SK-N-SH (cell line): ENCODE data around the gene KCNJ10. TPM values are rescaled to one million over a fixed set of nuclear protein-coding genes. Genes with fewer than 3 reads are reported as not detected.

Experiments used
- CTCF ChIA-PET: fragments of 300-600, 350-600 bp; formaldehyde crosslinking; extraction: SDS; loops from one replicate; lab custom pipeline; 2021; lab: Yijun Ruan, JAX
- POLR2A ChIA-PET: fragments of 350-600 bp; sonication (Branson Sonifier 250); formaldehyde crosslinking; extraction: SDS; loops from one replicate; lab custom pipeline; 2020; ENCODE audit warnings: antibody characterized with exemption, inconsistent platforms; lab: Yijun Ruan, JAX
- DNase-seq: peaks from one replicate; pipeline ENCODE4 v3.0.0; 2012
- H2AFZ ChIP-seq: fragments of 200-600 bp; sonication (generic); 2 replicates; pipeline ENCODE4 v1.8.1; 2016; ENCODE audit warnings: antibody characterized with exemption, mild to moderate bottlenecking, low read depth
- H3F3A ChIP-seq: fragments of 200-600 bp; sonication (generic); replicated peaks from 2 replicates; pipeline ENCODE3; 2016; ENCODE audit warnings: antibody characterized with exemption, mild to moderate bottlenecking; ENCODE audit not compliant: insufficient read depth
- H3K27ac ChIP-seq, 2 experiments: fragments of 200-500 bp in 1 of 2; fragments of 200-600 bp in 1 of 2; sonication (Bioruptor generic) in 1 of 2; sonication (generic), shearing (Covaris generic) in 1 of 2; 2 replicates each; pipeline versions ENCODE4 v1.5.1 to v1.6.1; 2014 to 2016; ENCODE audit warnings: low read depth in 2 of 2, inconsistent platforms in 1 of 2, low read length in 1 of 2, mild to moderate bottlenecking in 1 of 2, mixed read lengths in 1 of 2
- H3K27me3 ChIP-seq: fragments of 200-600 bp; sonication (generic), shearing (Covaris generic); 2 replicates; pipeline ENCODE4 v1.6.1; 2016; ENCODE audit warnings: mixed run types; ENCODE audit not compliant: insufficient read depth
- H3K36me3 ChIP-seq, 2 experiments: fragments of 200-500 bp in 1 of 2; fragments of 200-600 bp in 1 of 2; sonication (Bioruptor generic) in 1 of 2; sonication (generic) in 1 of 2; replicated peaks in 1 of 2; 2 replicates each; pipeline versions ENCODE3 to v1.5.1; 2014 to 2016; ENCODE audit warnings: low read length in 1 of 2, mild to moderate bottlenecking in 1 of 2; ENCODE audit not compliant: insufficient read depth in 2 of 2, control insufficient read depth in 1 of 2
- H3K4me1 ChIP-seq, 2 experiments: fragments of 200-500 bp in 1 of 2; fragments of 200-600 bp in 1 of 2; sonication (Bioruptor generic) in 1 of 2; sonication (generic), shearing (Covaris generic) in 1 of 2; 2 replicates each; pipeline versions ENCODE4 v1.5.1 to v1.6.1; 2014 to 2016; ENCODE audit warnings: low read depth in 1 of 2, low read length in 1 of 2, mixed run types in 1 of 2; ENCODE audit not compliant: insufficient read depth in 2 of 2, control insufficient read depth in 1 of 2
- H3K4me2 ChIP-seq: fragments of 200-600 bp; sonication (generic), shearing (Covaris generic); 2 replicates; pipeline ENCODE4 v1.6.1; 2017; ENCODE audit warnings: mixed run types
- H3K4me3 ChIP-seq, 2 experiments: fragments of 200-500 bp in 1 of 2; fragments of 200-600 bp in 1 of 2; sonication (Bioruptor generic) in 1 of 2; sonication (generic), shearing (Covaris generic) in 1 of 2; 2 replicates each; pipeline versions ENCODE4 v1.5.1 to v1.8.1; 2014 to 2016; ENCODE audit warnings: low read depth in 2 of 2, inconsistent platforms in 1 of 2, low read length in 1 of 2, mild to moderate bottlenecking in 1 of 2, mixed read lengths in 1 of 2, moderate library complexity in 1 of 2
- H3K79me2 ChIP-seq: fragments of 200-600 bp; sonication (generic); 2 replicates; pipeline ENCODE4 v1.8.1; 2017; ENCODE audit warnings: mild to moderate bottlenecking; ENCODE audit not compliant: insufficient read depth
- H3K9ac ChIP-seq: fragments of 200-600 bp; sonication (generic); 2 replicates; pipeline ENCODE4 v1.6.1; 2017; ENCODE audit warnings: mixed run types
- H3K9me2 ChIP-seq: fragments of 200-600 bp; sonication (generic); 2 replicates; pipeline ENCODE4 v1.6.1; 2017; ENCODE audit warnings: mixed run types
- H3K9me3 ChIP-seq: fragments of 200-600 bp; sonication (generic); 2 replicates; pipeline ENCODE4 v1.6.1; 2017; ENCODE audit warnings: mixed run types, mild to moderate bottlenecking, moderate library complexity
- H4K20me1 ChIP-seq: fragments of 200-600 bp; sonication (generic); 2 replicates; pipeline ENCODE4 v1.6.1; 2017; ENCODE audit warnings: mild to moderate bottlenecking, mixed run types; ENCODE audit not compliant: insufficient read depth
- CHD2 ChIP-seq: fragments of 150-350 bp; IDR thresholded peaks from 2 replicates; pipeline ENCODE4 v1.6.1; 2018; ENCODE audit warnings: low read length; ENCODE audit not compliant: partially characterized antibody
- ELF1 ChIP-seq: IDR thresholded peaks from 2 replicates; pipeline ENCODE4 v1.4.0; 2012
- FOXM1 ChIP-seq: IDR thresholded peaks from 2 replicates; pipeline ENCODE4 v1.4.0; 2012; ENCODE audit warnings: low read depth, mild to moderate bottlenecking
- GABPA ChIP-seq: IDR thresholded peaks from 2 replicates; pipeline ENCODE4 v1.4.0; 2012; ENCODE audit warnings: low read depth, mild to moderate bottlenecking
- JUND ChIP-seq: IDR thresholded peaks from 2 replicates; pipeline ENCODE4 v1.4.0; 2012
- MAX ChIP-seq: IDR thresholded peaks from 2 replicates; pipeline ENCODE4 v1.4.0; 2012; ENCODE audit warnings: low read depth
- MEF2A ChIP-seq: IDR thresholded peaks from 2 replicates; pipeline ENCODE4 v1.4.0; 2012; ENCODE audit warnings: low read depth, borderline replicate concordance
- MXI1 ChIP-seq: IDR thresholded peaks from 2 replicates; pipeline ENCODE4 v1.6.1; 2012; ENCODE audit warnings: mild to moderate bottlenecking, low read depth, low read length, improper control_type of control experiment
- NRF1 ChIP-seq: IDR thresholded peaks from 2 replicates; pipeline ENCODE4 v1.6.1; 2012; ENCODE audit warnings: low read depth, mild to moderate bottlenecking, low read length
- POLR2AphosphoS5 ChIP-seq: IDR thresholded peaks from 2 replicates; pipeline ENCODE4 v1.6.1; 2012; ENCODE audit warnings: low read depth, low read length
- RAD21 ChIP-seq: IDR thresholded peaks from 2 replicates; pipeline ENCODE4 v1.6.1; 2012; ENCODE audit warnings: mild to moderate bottlenecking, low read length
- RCOR1 ChIP-seq: fragments of 150-350 bp; IDR thresholded peaks from 2 replicates; pipeline ENCODE4 v1.6.1; 2017; ENCODE audit warnings: antibody characterized with exemption, low read length
- RFX5 ChIP-seq: IDR thresholded peaks from 2 replicates; pipeline ENCODE4 v1.6.1; 2012; ENCODE audit warnings: mild to moderate bottlenecking, improper control_type of control experiment, low read length
- RXRA ChIP-seq: IDR thresholded peaks from 2 replicates; pipeline ENCODE4 v1.4.0; 2012; ENCODE audit warnings: low read depth, mild to moderate bottlenecking, borderline replicate concordance
- SIN3A ChIP-seq: IDR thresholded peaks from 2 replicates; pipeline ENCODE4 v1.6.1; 2012; ENCODE audit warnings: low read depth, mild to moderate bottlenecking, low read length, moderate library complexity, borderline replicate concordance
- TCF12 ChIP-seq: IDR thresholded peaks from 2 replicates; pipeline ENCODE4 v1.4.0; 2012
- TEAD4 ChIP-seq: IDR thresholded peaks from 2 replicates; pipeline ENCODE4 v1.4.0; 2012; ENCODE audit warnings: mild to moderate bottlenecking, borderline replicate concordance; ENCODE audit not compliant: insufficient read depth
- ZBTB33 ChIP-seq: IDR thresholded peaks from 2 replicates; pipeline ENCODE4 v1.4.0; 2012; ENCODE audit warnings: low read depth, borderline replicate concordance
- WGBS: methylation state at CpG from one replicate; pipeline ENCODE4 v1.1.6; 2017; ENCODE audit warnings: low lambda C conversion rate; 5-methylcytosine and 5-hydroxymethylcytosine counted together
- polyA plus RNA-seq, 3 experiments: library from polyadenylated mRNA; depleted of rRNA; stranded (reverse); fragments of >200 nt; gene quantifications; 2 replicates each; pipeline ENCODE4 v1.2.3, GENCODE V29; 2012
- TF ChIP-seq, protein P1 (sequence below): IDR thresholded peaks from 2 replicates; pipeline ENCODE4 v1.6.1; 2012; ENCODE audit warnings: mild to moderate bottlenecking, low read depth, low read length, moderate library complexity
- TF ChIP-seq, protein P2 (sequence below): fragments of 150-350 bp; IDR thresholded peaks from 2 replicates; pipeline ENCODE4 v1.6.1; 2017; ENCODE audit warnings: antibody characterized with exemption, low read length, low read depth, borderline replicate concordance
- TF ChIP-seq, protein P3 (sequence below): IDR thresholded peaks from 2 replicates; pipeline ENCODE4 v1.4.0; 2012; ENCODE audit warnings: low read depth, borderline replicate concordance

Gene KCNJ10
- polyA plus RNA-seq, 1 of the 3 experiments (the other 2 are of a cell fraction) = not detected

- Histone ChIP-seq H3K36me3 (no peaks in the 10 kb centered on the region), H3K79me2 (no peaks in the 10 kb centered on the region), H3K4me1 (peaks cover 0 to 15% of the 10 kb centered on the region in 2 experiments; a peak in 1 of 4 replicates), H3K9me2 (no peaks in the 10 kb centered on the region), H3K9me3 (no peaks in the 10 kb centered on the region), H3K9ac (no peak overlapping the region), H2AFZ (no peak overlapping the region), H4K20me1 (no peaks in the 10 kb centered on the region), H3F3A (peaks cover 3% of the 10 kb centered on the region), H3K27ac (no peak overlapping the region), H3K4me3 (no peak overlapping the region), H3K4me2 (no peak overlapping the region), H3K27me3 (0 out of 2 replicates have a peak, but pooled peaks cover 3% of the 10 kb centered on the region)
- ChIA-PET CTCF (interaction anchor here (0.7 to 6.8 kb wide), 12 partner anchors 17 to 188 kb away, joined by 3 to 102 read pairs (median 10); partner anchors contain the start of genes KCNJ9 and PEX19), POLR2A (interaction anchor here (0.7 kb wide), 1 partner anchor 138 kb away, joined by 3 read pairs; no protein-coding TSS in a partner anchor)
- 79% methylated on average over 5 of the region's 5 CpGs for WGBS
- DNase-seq = no peak
- TF ChIP-seq RCOR1 = no peak
- no peak for TF ChIP-seq SIN3A
- TF ChIP-seq RAD21 = no peak
- TF ChIP-seq POLR2AphosphoS5 = no peak
- no peak for TF ChIP-seq CHD2
- TF ChIP-seq JUND = no peak
- TF ChIP-seq RFX5 = no peak
Observed at GRCh38 chr1:160105155-160105554, 35.2 kb upstream of the KCNJ10 start.

- Histone ChIP-seq H3K27ac (no peak overlapping the region), H3K27me3 (0 out of 2 replicates have a peak, but pooled peaks cover 3% of the 10 kb centered on the region), H3K36me3 (no peaks in the 10 kb centered on the region), H3K79me2 (no peaks in the 10 kb centered on the region), H3K9me2 (no peaks in the 10 kb centered on the region), H3K9me3 (no peaks in the 10 kb centered on the region), H3K4me1 (peaks cover 0 to 14% of the 10 kb centered on the region in 2 experiments; a peak in 1 of 4 replicates), H4K20me1 (no peaks in the 10 kb centered on the region), H3F3A (peaks cover 6% of the 10 kb centered on the region), H3K4me2 (no peak overlapping the region), H3K4me3 (no peak overlapping the region), H3K9ac (no peak overlapping the region), H2AFZ (no peak overlapping the region)
- WGBS = 86% methylated on average over 3 of the region's 3 CpGs
- ChIA-PET CTCF (interaction anchor here (0.8 to 6.8 kb wide), 11 partner anchors 18 to 189 kb away, joined by 3 to 102 read pairs (median 10); partner anchors contain the start of genes KCNJ9 and PEX19), POLR2A (no interaction called here)
- no peak for DNase-seq
- TF ChIP-seq RAD21 = no peak
- no peak for TF ChIP-seq MEF2A
- TF ChIP-seq GABPA = no peak
- TF ChIP-seq NRF1 = no peak
- no peak for TF ChIP-seq ZBTB33
- TF ChIP-seq FOXM1 = no peak
- no peak for TF ChIP-seq TEAD4
- TF ChIP-seq MAX = no peak
- TF ChIP-seq RXRA = no peak
- TF ChIP-seq TCF12 = no peak
- TF ChIP-seq, protein P1, sequence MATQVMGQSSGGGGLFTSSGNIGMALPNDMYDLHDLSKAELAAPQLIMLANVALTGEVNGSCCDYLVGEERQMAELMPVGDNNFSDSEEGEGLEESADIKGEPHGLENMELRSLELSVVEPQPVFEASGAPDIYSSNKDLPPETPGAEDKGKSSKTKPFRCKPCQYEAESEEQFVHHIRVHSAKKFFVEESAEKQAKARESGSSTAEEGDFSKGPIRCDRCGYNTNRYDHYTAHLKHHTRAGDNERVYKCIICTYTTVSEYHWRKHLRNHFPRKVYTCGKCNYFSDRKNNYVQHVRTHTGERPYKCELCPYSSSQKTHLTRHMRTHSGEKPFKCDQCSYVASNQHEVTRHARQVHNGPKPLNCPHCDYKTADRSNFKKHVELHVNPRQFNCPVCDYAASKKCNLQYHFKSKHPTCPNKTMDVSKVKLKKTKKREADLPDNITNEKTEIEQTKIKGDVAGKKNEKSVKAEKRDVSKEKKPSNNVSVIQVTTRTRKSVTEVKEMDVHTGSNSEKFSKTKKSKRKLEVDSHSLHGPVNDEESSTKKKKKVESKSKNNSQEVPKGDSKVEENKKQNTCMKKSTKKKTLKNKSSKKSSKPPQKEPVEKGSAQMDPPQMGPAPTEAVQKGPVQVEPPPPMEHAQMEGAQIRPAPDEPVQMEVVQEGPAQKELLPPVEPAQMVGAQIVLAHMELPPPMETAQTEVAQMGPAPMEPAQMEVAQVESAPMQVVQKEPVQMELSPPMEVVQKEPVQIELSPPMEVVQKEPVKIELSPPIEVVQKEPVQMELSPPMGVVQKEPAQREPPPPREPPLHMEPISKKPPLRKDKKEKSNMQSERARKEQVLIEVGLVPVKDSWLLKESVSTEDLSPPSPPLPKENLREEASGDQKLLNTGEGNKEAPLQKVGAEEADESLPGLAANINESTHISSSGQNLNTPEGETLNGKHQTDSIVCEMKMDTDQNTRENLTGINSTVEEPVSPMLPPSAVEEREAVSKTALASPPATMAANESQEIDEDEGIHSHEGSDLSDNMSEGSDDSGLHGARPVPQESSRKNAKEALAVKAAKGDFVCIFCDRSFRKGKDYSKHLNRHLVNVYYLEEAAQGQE = no peak
- TF ChIP-seq, protein P2, sequence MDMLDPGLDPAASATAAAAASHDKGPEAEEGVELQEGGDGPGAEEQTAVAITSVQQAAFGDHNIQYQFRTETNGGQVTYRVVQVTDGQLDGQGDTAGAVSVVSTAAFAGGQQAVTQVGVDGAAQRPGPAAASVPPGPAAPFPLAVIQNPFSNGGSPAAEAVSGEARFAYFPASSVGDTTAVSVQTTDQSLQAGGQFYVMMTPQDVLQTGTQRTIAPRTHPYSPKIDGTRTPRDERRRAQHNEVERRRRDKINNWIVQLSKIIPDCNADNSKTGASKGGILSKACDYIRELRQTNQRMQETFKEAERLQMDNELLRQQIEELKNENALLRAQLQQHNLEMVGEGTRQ = no peak
- TF ChIP-seq MXI1 = no peak
- TF ChIP-seq, protein P3, sequence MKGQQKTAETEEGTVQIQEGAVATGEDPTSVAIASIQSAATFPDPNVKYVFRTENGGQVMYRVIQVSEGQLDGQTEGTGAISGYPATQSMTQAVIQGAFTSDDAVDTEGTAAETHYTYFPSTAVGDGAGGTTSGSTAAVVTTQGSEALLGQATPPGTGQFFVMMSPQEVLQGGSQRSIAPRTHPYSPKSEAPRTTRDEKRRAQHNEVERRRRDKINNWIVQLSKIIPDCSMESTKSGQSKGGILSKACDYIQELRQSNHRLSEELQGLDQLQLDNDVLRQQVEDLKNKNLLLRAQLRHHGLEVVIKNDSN = no peak
- no peak for TF ChIP-seq SIN3A
- no peak for TF ChIP-seq ELF1
Observed at GRCh38 chr1:160104486-160104885, 34.5 kb upstream of the KCNJ10 start.
